Renal cortex interstitium (tissue), 11 donors: ENCODE results near the gene SLC66A3. TPM values are rescaled to one million over a fixed set of nuclear protein-coding genes. Genes with fewer than 3 reads are reported as not detected.

ENCODE experiments used
- DNase-seq, 11 donors: peaks; one replicate each; pipeline ENCODE4 v3.0.0-alpha.2; 2013; ENCODE audit warnings: low read depth in 9 of 11, low spot score in 4 of 11; ENCODE audit errors: extremely low read depth in 1 of 11
- polyA plus RNA-seq, 3 donors: library from polyadenylated mRNA; unstranded; fragments of 120-200 nt; gene quantifications; one replicate each; pipeline ENCODE4 v1.2.1, GENCODE V29; 2013; ENCODE audit not compliant: insufficient read length in 3 of 3

SLC66A3 gene
- polyA plus RNA-seq, 3 donors: 19.3 to 24.4 (median 23.8) TPM

GRCh38 chr2:11180653-11181052 lies 25.4 kb downstream of the SLC66A3 start:
- no peak for DNase-seq

GRCh38 chr2:11182951-11183350 lies 27.7 kb downstream of the SLC66A3 start:
- no peak for DNase-seq

GRCh38 chr2:11186145-11186544 lies 30.9 kb downstream of the SLC66A3 start:
- no peak for DNase-seq

GRCh38 chr2:11187083-11187619 lies 31.9 kb downstream of the SLC66A3 start:
- no peak for DNase-seq

GRCh38 chr2:11187731-11188130 lies 32.5 kb downstream of the SLC66A3 start:
- no peak for DNase-seq

GRCh38 chr2:11196246-11196645 lies 41.0 kb downstream of the SLC66A3 start:
- no peak for DNase-seq

- no peak for DNase-seq
These were observed 45.4 kb downstream of the SLC66A3 start for GRCh38 chr2:11200651-11201050.

GRCh38 chr2:11201969-11202368 lies 46.7 kb downstream of the SLC66A3 start:
- no peak for DNase-seq

GRCh38 chr2:11203480-11203879 lies 48.2 kb downstream of the SLC66A3 start:
- no peak for DNase-seq

- no peak for DNase-seq
These were observed 52.8 kb downstream of the SLC66A3 start for GRCh38 chr2:11208083-11208482.

GRCh38 chr2:11212645-11213044 lies 57.4 kb downstream of the SLC66A3 start:
- DNase-seq: no peak

GRCh38 chr2:11213090-11213638 lies 57.9 kb downstream of the SLC66A3 start:
- no peak for DNase-seq

- no peak for DNase-seq
These were observed 58.7 kb downstream of the SLC66A3 start for GRCh38 chr2:11213975-11214374.

GRCh38 chr2:11214770-11215169 lies 59.5 kb downstream of the SLC66A3 start:
- peak in 1 of 11 donors; percentile 3 for DNase-seq

GRCh38 chr2:11215407-11215806 lies 60.1 kb downstream of the SLC66A3 start:
- no peak for DNase-seq

- DNase-seq: no peak
These were observed 65.2 kb downstream of the SLC66A3 start for GRCh38 chr2:11220445-11220844.

GRCh38 chr2:11222845-11223244 lies 67.6 kb downstream of the SLC66A3 start:
- no peak for DNase-seq

GRCh38 chr2:11224887-11225286 lies 69.6 kb downstream of the SLC66A3 start:
- no peak for DNase-seq

- DNase-seq: no peak
These were observed 72.3 kb downstream of the SLC66A3 start for GRCh38 chr2:11227595-11227994.
